Sigmoid colon (tissue), 7 donors: Measurements from ENCODE around the gene BRF1. TPM values are rescaled to one million over a fixed set of nuclear protein-coding genes. Genes with fewer than 3 reads are reported as not detected.

Experiments
- DNase-seq: peaks from one replicate; pipeline ENCODE4 v3.0.0-alpha.2; 2019
- H3K27ac ChIP-seq, 4 donors: fragments of 200-600 bp; sonication (generic); one replicate each; pipeline ENCODE4 v1.5.1; 2016 to 2019; ENCODE audit warnings: mild to moderate bottlenecking in 1 of 4
- H3K27me3 ChIP-seq, 3 donors: fragments of 200-600 bp; sonication (generic); one replicate each; pipeline ENCODE4 v1.5.1; 2019; ENCODE audit warnings: mild to moderate bottlenecking in 1 of 3
- H3K36me3 ChIP-seq, 4 donors: fragments of 200-600 bp; sonication (generic); one replicate each; pipeline ENCODE4 v1.5.1; 2016 to 2019
- H3K4me1 ChIP-seq, 4 donors: fragments of 200-600 bp; sonication (generic); one replicate each; pipeline ENCODE4 v1.5.1; 2017 to 2019
- H3K4me3 ChIP-seq, 4 donors: fragments of 200-600 bp; sonication (generic); one replicate each; pipeline ENCODE4 v1.5.1; 2017 to 2019; ENCODE audit warnings: mild to moderate bottlenecking in 2 of 4, moderate library complexity in 1 of 4
- H3K9me3 ChIP-seq, 4 donors: fragments of 200-600 bp in 3 of 4; sonication (generic) in 3 of 4; one replicate each; pipeline versions ENCODE4 v1.5.1 to v1.6.1; 2013 to 2019
- EP300 ChIP-seq, 4 donors: sonication (generic); formaldehyde crosslinking; IDR thresholded peaks; one replicate each; pipeline ENCODE4 v1.6.1; 2017; ENCODE audit warnings: antibody characterized with exemption in 4 of 4
- POLR2A ChIP-seq, 2 donors: fragments of 450-650 bp; IDR thresholded peaks; one replicate each; pipeline ENCODE4 v1.6.1; 2016; ENCODE audit warnings: antibody characterized with exemption in 2 of 2, mild to moderate bottlenecking in 2 of 2, moderate library complexity in 2 of 2
- POLR2AphosphoS5 ChIP-seq, 4 donors: sonication (generic); formaldehyde crosslinking; IDR thresholded peaks; one replicate each; pipeline ENCODE4 v1.6.1; 2017; ENCODE audit warnings: antibody characterized with exemption in 4 of 4
- WGBS, 2 donors: extraction: QIAGEN DNeasy Blood & Tissue Kit; methylation state at CpG; one replicate each; pipeline ENCODE4 v1.1.7; 2013; 5-methylcytosine and 5-hydroxymethylcytosine counted together
- intact Hi-C: fragments of 100-400 bp; cut with DNase I; formaldehyde crosslinking; loops from one replicate; pipeline ENCODE4 v1.15.1; 2023
- polyA plus RNA-seq, 3 donors: library from polyadenylated mRNA; stranded (reverse); fragments of 200-250 nt; gene quantifications; one replicate each; pipeline ENCODE4 v1.2.3, GENCODE V29; 2013
- total RNA-seq, 4 donors: library from RNA; depleted of rRNA; stranded (reverse); fragments of >200 nt; gene quantifications; one replicate each; pipeline ENCODE4 v1.1.0, GENCODE V29; 2016
- TF ChIP-seq, protein P1 (sequence below), 4 experiments: fragments of 450-650 bp in 3 of 4; fragments of 200-600 bp in 1 of 4; IDR thresholded peaks; one replicate each; pipeline ENCODE4 v1.5.1; 2016 to 2019; ENCODE audit warnings: antibody characterized with exemption in 4 of 4, mild to moderate bottlenecking in 3 of 4, moderate library complexity in 2 of 4
- donor health status: healthy with polysubstance abuse.
- donor health status: Bipolar disorder and iron deficiency.
- donor health status: healthy.

BRF1 gene
- total and polyA plus RNA-seq, 7 donors, result 9.0 to 39.2 (median 23.7) TPM

DNA sequence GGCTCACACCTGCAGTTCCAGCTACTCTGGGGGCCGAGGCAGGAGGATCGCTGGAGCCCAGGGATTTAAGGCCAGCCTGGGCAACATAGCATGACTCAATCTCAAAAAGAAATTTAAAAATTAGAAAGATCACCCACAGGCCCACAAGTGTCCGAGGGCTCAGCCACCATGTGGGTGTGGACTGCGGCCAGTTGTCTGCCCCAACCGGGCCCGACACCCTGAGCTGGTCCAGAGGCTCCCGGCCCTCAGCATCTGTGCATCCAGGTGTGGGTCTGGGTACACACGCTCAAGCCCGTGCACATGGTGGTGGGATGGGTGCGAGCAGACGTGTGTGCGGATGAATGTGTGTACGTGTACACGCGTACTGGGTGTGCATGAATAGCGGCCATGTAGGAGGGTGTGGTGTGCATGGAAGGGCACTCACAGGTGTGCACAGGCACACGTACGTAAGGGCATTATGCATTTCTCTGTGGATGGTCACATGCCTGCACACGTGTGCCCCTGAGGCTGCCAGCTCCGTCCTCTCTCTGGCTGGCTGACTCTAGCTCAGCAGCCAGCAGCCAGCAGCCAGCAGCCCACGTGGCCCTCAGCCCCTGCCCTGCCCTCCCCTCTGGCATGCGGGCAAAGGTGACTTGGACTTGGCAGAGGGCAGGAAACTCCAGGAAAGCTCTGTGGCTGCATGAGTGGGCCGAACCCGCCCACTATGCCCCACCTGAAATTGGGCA, 96.4 kb downstream of the BRF1 start:
- peaks cover 0 to 31% (median 27%) of the 10 kb centered on the region in 4 donors for H3K4me1 ChIP-seq
- no peaks in the 10 kb centered on the region for H3K9me3 ChIP-seq
- H3K4me3 ChIP-seq, result no peak overlapping the region
- no peak for DNase-seq
- H3K36me3 ChIP-seq, result peaks cover 0 to 6% (median 0%) of the 10 kb centered on the region in 4 donors
- 18 to 59% methylated on average over 24 of the region's 24 CpGs for WGBS, 2 donors
- peaks cover 16 to 34% (median 30%) of the 10 kb centered on the region in 3 donors for H3K27me3 ChIP-seq
- H3K27ac ChIP-seq, result no peak overlapping the region
- intact Hi-C loops, result loop anchor here (5.0 to 10.0 kb wide), 2 partner anchors 78 to 320 kb away; partner anchors contain the start of gene TMEM121
- no peak for TF ChIP-seq EP300 (IDR thresholded peaks at IDR 0.05)
- TF ChIP-seq, protein P1, sequence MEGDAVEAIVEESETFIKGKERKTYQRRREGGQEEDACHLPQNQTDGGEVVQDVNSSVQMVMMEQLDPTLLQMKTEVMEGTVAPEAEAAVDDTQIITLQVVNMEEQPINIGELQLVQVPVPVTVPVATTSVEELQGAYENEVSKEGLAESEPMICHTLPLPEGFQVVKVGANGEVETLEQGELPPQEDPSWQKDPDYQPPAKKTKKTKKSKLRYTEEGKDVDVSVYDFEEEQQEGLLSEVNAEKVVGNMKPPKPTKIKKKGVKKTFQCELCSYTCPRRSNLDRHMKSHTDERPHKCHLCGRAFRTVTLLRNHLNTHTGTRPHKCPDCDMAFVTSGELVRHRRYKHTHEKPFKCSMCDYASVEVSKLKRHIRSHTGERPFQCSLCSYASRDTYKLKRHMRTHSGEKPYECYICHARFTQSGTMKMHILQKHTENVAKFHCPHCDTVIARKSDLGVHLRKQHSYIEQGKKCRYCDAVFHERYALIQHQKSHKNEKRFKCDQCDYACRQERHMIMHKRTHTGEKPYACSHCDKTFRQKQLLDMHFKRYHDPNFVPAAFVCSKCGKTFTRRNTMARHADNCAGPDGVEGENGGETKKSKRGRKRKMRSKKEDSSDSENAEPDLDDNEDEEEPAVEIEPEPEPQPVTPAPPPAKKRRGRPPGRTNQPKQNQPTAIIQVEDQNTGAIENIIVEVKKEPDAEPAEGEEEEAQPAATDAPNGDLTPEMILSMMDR (IDR thresholded peaks at IDR 0.05), result no peak
- TF ChIP-seq POLR2AphosphoS5 (IDR thresholded peaks at IDR 0.05), result no peak
- no peak for TF ChIP-seq POLR2A (IDR thresholded peaks at IDR 0.05)

DNA sequence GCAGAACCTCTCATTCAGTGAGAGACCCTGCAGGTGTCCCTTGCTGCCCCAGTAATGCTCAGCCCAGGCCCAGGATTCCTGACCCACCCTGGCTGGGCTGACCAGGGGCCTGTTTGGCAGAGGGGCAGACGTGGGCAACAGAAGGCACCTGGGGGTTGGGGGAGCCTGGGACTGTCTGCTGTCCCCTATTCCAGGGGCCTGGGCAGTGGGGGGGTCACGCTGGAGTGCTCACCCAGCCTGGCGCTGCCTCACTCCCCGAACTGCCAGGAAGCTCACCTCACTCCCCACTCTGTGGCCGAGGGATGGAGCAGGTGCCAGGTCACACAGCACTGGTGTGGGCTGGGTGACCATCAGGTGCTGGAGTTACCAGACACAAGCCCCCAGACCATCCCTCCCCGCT, 97.1 kb downstream of the BRF1 start:
- H3K9me3 ChIP-seq, result no peaks in the 10 kb centered on the region
- WGBS, 2 donors, result 58 to 70% methylated on average over 6 of the region's 6 CpGs
- H3K4me1 ChIP-seq, result peaks cover 0 to 31% (median 27%) of the 10 kb centered on the region in 4 donors
- no peaks in the 10 kb centered on the region for H3K36me3 ChIP-seq
- H3K27ac ChIP-seq, result no peak overlapping the region
- H3K4me3 ChIP-seq, result no peak overlapping the region
- DNase-seq, result no peak
- H3K27me3 ChIP-seq, result peaks cover 18 to 41% (median 37%) of the 10 kb centered on the region in 3 donors
- intact Hi-C loops, result loop anchor here (1.0 to 10.0 kb wide), 3 partner anchors 79 to 321 kb away; partner anchors contain the start of gene TMEM121
- TF ChIP-seq POLR2A (IDR thresholded peaks at IDR 0.05), result no peak
- no peak for TF ChIP-seq POLR2AphosphoS5 (IDR thresholded peaks at IDR 0.05)
- TF ChIP-seq, protein P1 (IDR thresholded peaks at IDR 0.05), result no peak

DNA sequence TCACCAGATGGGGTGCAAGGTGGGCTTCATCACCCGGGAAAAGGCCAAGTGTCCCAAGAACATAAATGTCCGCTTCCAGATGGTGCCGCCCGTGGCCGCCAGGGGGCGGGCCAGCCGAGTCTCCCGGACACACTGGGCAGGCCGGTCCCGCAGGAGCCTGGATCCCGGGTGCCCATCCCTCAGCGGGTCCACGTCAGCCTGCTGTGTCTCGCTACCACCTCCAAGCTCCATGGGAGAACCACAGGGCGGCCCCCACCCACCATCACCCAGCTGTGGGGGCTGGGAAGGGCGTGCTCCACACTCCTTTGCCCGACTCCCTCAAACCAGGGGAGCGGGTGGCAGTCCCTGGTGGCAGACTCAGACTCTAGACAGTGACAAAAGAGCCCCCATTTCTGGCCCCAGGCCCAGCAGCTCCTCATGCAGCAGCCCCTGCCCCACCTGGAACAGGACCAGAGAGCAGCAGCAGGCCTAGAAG, 97.7 kb downstream of the BRF1 start:
- Histone ChIP-seq H3K4me3 (no peak overlapping the region), H3K4me1 (peaks cover 0 to 31% (median 27%) of the 10 kb centered on the region in 4 donors), H3K27me3 (peaks cover 18 to 47% (median 43%) of the 10 kb centered on the region in 3 donors), H3K36me3 (no peaks in the 10 kb centered on the region), H3K27ac (no peak overlapping the region), H3K9me3 (no peaks in the 10 kb centered on the region)
- intact Hi-C loops, result loop anchor here (1.0 to 10.0 kb wide), 3 partner anchors 79 to 322 kb away; partner anchors contain the start of gene TMEM121
- 3 to 9% methylated on average over 18 of the region's 18 CpGs for WGBS, 2 donors
- TF ChIP-seq, protein P1 (IDR thresholded peaks at IDR 0.05), result peak; percentile 38 to 97 (median 82)
- TF ChIP-seq EP300 (IDR thresholded peaks at IDR 0.05), result no peak
- DNase-seq, result peak; percentile 87

DNA sequence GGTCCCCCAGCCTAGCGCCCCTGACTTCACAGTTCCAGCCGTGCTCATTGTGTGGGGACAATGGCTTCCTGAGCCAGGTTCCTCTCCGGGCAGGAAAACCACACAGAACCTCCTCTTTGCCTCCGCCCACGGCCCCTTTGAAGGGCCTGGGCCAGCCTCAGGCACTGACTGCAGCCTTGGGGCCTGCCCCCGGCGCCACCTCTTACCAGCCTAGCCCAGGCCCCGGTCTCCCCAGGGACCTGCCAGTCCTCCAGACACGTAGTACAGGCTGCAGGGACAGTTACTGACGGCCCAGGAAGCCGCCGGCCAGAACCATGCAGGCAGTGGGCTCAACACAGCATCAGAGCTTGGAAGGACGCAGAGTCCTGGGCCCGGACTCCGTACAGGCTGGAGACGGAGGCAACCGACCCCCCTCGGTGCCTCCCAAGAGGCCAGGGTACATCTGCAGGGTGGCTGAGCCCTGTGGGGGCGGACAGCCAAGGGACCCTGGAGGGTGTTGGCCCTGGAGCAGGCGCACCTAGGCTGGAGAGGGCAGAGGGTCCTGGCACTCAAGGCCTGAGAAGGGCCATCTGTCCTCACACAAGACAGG, 98.8 kb downstream of the BRF1 start:
- Histone ChIP-seq H3K4me1 (peaks cover 0 to 34% (median 32%) of the 10 kb centered on the region in 4 donors), H3K36me3 (no peaks in the 10 kb centered on the region), H3K4me3 (no peak overlapping the region), H3K27ac (peak overlapping the region in 2 of 4 donors; percentile 7 to 27), H3K9me3 (no peaks in the 10 kb centered on the region), H3K27me3 (peaks cover 25 to 58% (median 54%) of the 10 kb centered on the region in 3 donors)
- TF ChIP-seq POLR2AphosphoS5 (IDR thresholded peaks at IDR 0.05) (no peak), EP300 (IDR thresholded peaks at IDR 0.05) (no peak)
- TF ChIP-seq, protein P1 (IDR thresholded peaks at IDR 0.05), result no peak
- 43 to 56% methylated on average over 20 of the region's 20 CpGs for WGBS, 2 donors
- intact Hi-C loops, result loop anchor here (5.0 to 10.0 kb wide), 2 partner anchors 80 to 323 kb away; partner anchors contain the start of gene TMEM121
- DNase-seq, result no peak
